IMR-90 (cell line): ENCODE data around the gene LPIN1. TPM values are rescaled to one million over a fixed set of nuclear protein-coding genes. Genes with fewer than 3 reads are reported as not detected.

ENCODE experiments used
- ATAC-seq: fragments of 200-7000 bp; cut with Tn5 transposase; 2 replicates; pipeline ENCODE4 v1.9.1; 2020; ENCODE audit warnings: low read depth, mild to moderate bottlenecking, moderate library complexity
- BruUV-seq: library from RNA; stranded (reverse); fragments of 400-500 nt; replicated peaks from 2 replicates; lab custom pipeline; 2021; lab: Mats Ljungman, UMichigan
- CTCF ChIA-PET: fragments of 300-600 bp; formaldehyde crosslinking; extraction: SDS; loops from one replicate; lab custom pipeline; 2021; ENCODE audit warnings: antibody characterized with exemption; lab: Yijun Ruan, JAX
- POLR2A ChIA-PET: fragments of 300-600 bp; sonication (Branson Sonifier 250); formaldehyde crosslinking; loops from one replicate; lab custom pipeline; 2022; ENCODE audit warnings: antibody characterized with exemption; ENCODE audit not compliant: unreplicated experiment; lab: Charles Lee
- DNase-seq: peaks from one replicate; pipeline ENCODE4 v3.0.0; 2013
- H2AFZ ChIP-seq: replicated peaks from 2 replicates; pipeline ENCODE3; 2013; ENCODE audit warnings: low read length, mild to moderate bottlenecking; ENCODE audit not compliant: poor library complexity
- H2AK5ac ChIP-seq: 2 replicates; pipeline ENCODE4 v1.6.1; 2013; ENCODE audit warnings: low read depth, low read length, inconsistent platforms
- H2AK9ac ChIP-seq: replicated peaks from 2 replicates; pipeline ENCODE3; 2013; ENCODE audit warnings: mild to moderate bottlenecking, low read depth, low read length, moderate library complexity; ENCODE audit not compliant: poor library complexity
- H2BK120ac ChIP-seq: 2 replicates; pipeline ENCODE4 v1.6.1; 2013; ENCODE audit warnings: low read depth, low read length, inconsistent platforms
- H2BK15ac ChIP-seq: 3 replicates; pipeline ENCODE4 v1.6.1; 2013; ENCODE audit warnings: low read depth, low read length, inconsistent platforms
- H2BK20ac ChIP-seq: 2 replicates; pipeline ENCODE4 v1.6.1; 2013; ENCODE audit warnings: low read depth, mild to moderate bottlenecking, inconsistent platforms, low read length, moderate library complexity
- H2BK5ac ChIP-seq: 2 replicates; pipeline ENCODE4 v1.6.1; 2013; ENCODE audit warnings: mild to moderate bottlenecking, low read depth, low read length, inconsistent platforms; ENCODE audit not compliant: poor library complexity, severe bottlenecking
- H3K14ac ChIP-seq: replicated peaks from 2 replicates; pipeline ENCODE4 v1.6.1; 2013; ENCODE audit warnings: low read depth, low read length, inconsistent platforms
- H3K18ac ChIP-seq: 2 replicates; pipeline ENCODE4 v1.6.1; 2013; ENCODE audit warnings: low read depth, low read length, control low read depth
- H3K23ac ChIP-seq: 2 replicates; pipeline ENCODE4 v1.6.1; 2013; ENCODE audit warnings: low read depth, low read length, inconsistent platforms
- H3K27ac ChIP-seq: 2 replicates; pipeline ENCODE4 v1.5.1; 2013; ENCODE audit warnings: mild to moderate bottlenecking, control low read depth, low read length; ENCODE audit not compliant: insufficient read depth
- H3K27me3 ChIP-seq: 2 replicates; pipeline ENCODE4 v1.6.1; 2013; ENCODE audit warnings: low read length; ENCODE audit not compliant: control insufficient read depth, insufficient read depth
- H3K36me3 ChIP-seq: 2 replicates; pipeline ENCODE4 v1.6.1; 2013; ENCODE audit warnings: low read length, mixed read lengths; ENCODE audit not compliant: control insufficient read depth, insufficient read depth
- H3K4ac ChIP-seq: 2 replicates; pipeline ENCODE4 v1.6.1; 2013; ENCODE audit warnings: low read depth, low read length, inconsistent platforms
- H3K4me1 ChIP-seq: 2 replicates; pipeline ENCODE4 v1.6.1; 2013; ENCODE audit warnings: low read length, mixed read lengths; ENCODE audit not compliant: control insufficient read depth, insufficient read depth
- H3K4me2 ChIP-seq: 2 replicates; pipeline ENCODE4 v1.6.1; 2013; ENCODE audit warnings: low read depth, mild to moderate bottlenecking, control low read depth, low read length, moderate library complexity
- H3K4me3 ChIP-seq: 2 replicates; pipeline ENCODE4 v1.5.1; 2013; ENCODE audit warnings: low read depth, mild to moderate bottlenecking, control low read depth, low read length, moderate library complexity; ENCODE audit not compliant: insufficient read depth
- H3K56ac ChIP-seq: 2 replicates; pipeline ENCODE4 v1.6.1; 2013; ENCODE audit warnings: low read length, inconsistent platforms; ENCODE audit not compliant: insufficient read depth; ENCODE audit errors: extremely low read depth
- H3K79me1 ChIP-seq, 2 experiments: 2 replicates each; pipeline ENCODE4 v1.6.1; 2013; ENCODE audit warnings: low read length in 2 of 2, inconsistent platforms in 1 of 2, low read depth in 1 of 2
- H3K9ac ChIP-seq: 2 replicates; pipeline ENCODE4 v1.6.1; 2013; ENCODE audit warnings: low read depth, low read length, control low read depth
- H3K9me1 ChIP-seq: 2 replicates; pipeline ENCODE4 v1.6.1; 2013; ENCODE audit warnings: low read length, inconsistent platforms; ENCODE audit not compliant: insufficient read depth
- H3K9me3 ChIP-seq: 2 replicates; pipeline ENCODE4 v1.6.1; 2013; ENCODE audit warnings: low read length; ENCODE audit not compliant: control insufficient read depth, insufficient read depth
- H4K20me1 ChIP-seq: 2 replicates; pipeline ENCODE4 v1.6.1; 2013; ENCODE audit warnings: low read length, inconsistent platforms; ENCODE audit not compliant: insufficient read depth
- H4K5ac ChIP-seq: 2 replicates; pipeline ENCODE4 v1.6.1; 2013; ENCODE audit warnings: mild to moderate bottlenecking, low read depth, low read length, control low read depth
- H4K8ac ChIP-seq, 2 experiments: 2 replicates each; pipeline ENCODE4 v1.6.1; 2013; ENCODE audit warnings: low read depth in 2 of 2, low read length in 2 of 2, control low read depth in 1 of 2, inconsistent platforms in 1 of 2
- H4K91ac ChIP-seq: 2 replicates; pipeline ENCODE4 v1.6.1; 2013; ENCODE audit warnings: low read depth, low read length, inconsistent platforms; ENCODE audit not compliant: insufficient read depth
- BHLHE40 ChIP-seq: fragments of 150-350 bp; IDR thresholded peaks from 2 replicates; pipeline ENCODE4 v1.6.1; 2016; ENCODE audit warnings: mild to moderate bottlenecking, low read depth, low read length
- CEBPB ChIP-seq: IDR thresholded peaks from 2 replicates; pipeline ENCODE4 v1.6.1; 2012; ENCODE audit warnings: low read depth, low read length, improper control_type of control experiment
- CHD1 ChIP-seq: IDR thresholded peaks from 2 replicates; pipeline ENCODE4 v1.6.1; 2012; ENCODE audit warnings: low read depth, low read length, improper control_type of control experiment
- CTCF ChIP-seq: conservative IDR thresholded peaks from 2 replicates; pipeline ENCODE4 v1.5.1; 2012; ENCODE audit warnings: mild to moderate bottlenecking, low read depth, low read length, improper control_type of control experiment
- ELK1 ChIP-seq: fragments of 150-350 bp; IDR thresholded peaks from 2 replicates; pipeline ENCODE4 v1.6.1; 2016; ENCODE audit warnings: low read depth, mild to moderate bottlenecking, low read length, moderate library complexity, borderline replicate concordance
- FOS ChIP-seq: fragments of 150-350 bp; IDR thresholded peaks from 2 replicates; pipeline ENCODE4 v1.6.1; 2016; ENCODE audit warnings: low read depth, low read length
- MAFK ChIP-seq: IDR thresholded peaks from 2 replicates; pipeline ENCODE4 v1.6.1; 2012; ENCODE audit warnings: low read depth, low read length, improper control_type of control experiment
- MAZ ChIP-seq: IDR thresholded peaks from 2 replicates; pipeline ENCODE4 v1.6.1; 2012; ENCODE audit warnings: low read depth, mild to moderate bottlenecking, low read length, improper control_type of control experiment, moderate library complexity, borderline replicate concordance
- MXI1 ChIP-seq: IDR thresholded peaks from 2 replicates; pipeline ENCODE4 v1.6.1; 2012; ENCODE audit warnings: low read depth, mild to moderate bottlenecking, low read length, moderate library complexity, borderline replicate concordance
- NFE2L2 ChIP-seq: fragments of 150-350 bp; IDR thresholded peaks from 2 replicates; pipeline ENCODE4 v1.6.1; 2016; ENCODE audit warnings: low read depth, mild to moderate bottlenecking, low read length
- POLR2A ChIP-seq: IDR thresholded peaks from 2 replicates; pipeline ENCODE4 v1.6.1; 2012; ENCODE audit warnings: mild to moderate bottlenecking, low read depth, low read length
- RAD21 ChIP-seq: IDR thresholded peaks from 2 replicates; pipeline ENCODE4 v1.6.1; 2012; ENCODE audit warnings: low read length, improper control_type of control experiment
- RCOR1 ChIP-seq: IDR thresholded peaks from 2 replicates; pipeline ENCODE4 v1.6.1; 2012; ENCODE audit warnings: mild to moderate bottlenecking, low read length, improper control_type of control experiment; ENCODE audit not compliant: insufficient replicate concordance
- RFX5 ChIP-seq: IDR thresholded peaks from 2 replicates; pipeline ENCODE4 v1.8.0; 2012; ENCODE audit warnings: low read depth, mild to moderate bottlenecking, low read length, moderate library complexity
- SMC3 ChIP-seq: fragments of 150-350 bp; IDR thresholded peaks from 2 replicates; pipeline ENCODE4 v1.6.1; 2016; ENCODE audit warnings: low read depth, mild to moderate bottlenecking, antibody characterized with exemption, low read length, moderate library complexity
- WGBS, 2 experiments: methylation state at CpG; one replicate each; pipeline versions ENCODE4 v1.1.5 to v1.1.7; 2013; ENCODE audit warnings: missing lambda C conversion rate in 2 of 2; ENCODE audit not compliant: insufficient read length in 1 of 2; ENCODE audit errors: extremely low coverage in 2 of 2; 5-methylcytosine and 5-hydroxymethylcytosine counted together
- dilution Hi-C: fragments of 300-500 bp; cut with HindIII; formaldehyde crosslinking; loops from one replicate; pipeline ENCODE4 v1.14.3; 2018; ENCODE audit warnings: low sequenced_read_pairs; ENCODE audit not compliant: unreplicated experiment
- in situ Hi-C: fragments of 300-500 bp; cut with MboI; formaldehyde crosslinking; loops from 3 replicates; pipeline ENCODE4 v1.14.3; 2019; ENCODE audit warnings: low sequenced_read_pairs, inconsistent platforms, mixed read lengths
- intact Hi-C: fragments of 100-400 bp; cut with micrococcal nuclease; formaldehyde crosslinking; loops from 2 replicates; pipeline ENCODE4 v1.10.0; 2022
- polyA plus RNA-seq, 3 experiments: library from polyadenylated mRNA; depleted of rRNA; stranded (reverse); fragments of >200 nt; gene quantifications; 2 replicates each; pipeline ENCODE4 v1.2.3, GENCODE V29; 2012; ENCODE audit warnings: low replicate concordance in 1 of 3
- total RNA-seq: library from RNA; depleted of rRNA; stranded (reverse); fragments of >200 nt; gene quantifications from 2 replicates; pipeline ENCODE4 v1.2.3, GENCODE V29; 2012

LPIN1 gene
- total and polyA plus RNA-seq, 2 of the 4 experiments (the other 2 are of a cell fraction): 21.3 to 25.1 TPM

GRCh38 chr2:11745613-11746375 lies 638 bp upstream of the LPIN1 start:
- H3K79me1 ChIP-seq: peaks cover 14 to 43% of the 10 kb centered on the region in 2 experiments
- WGBS, 2 experiments: 86% methylated on average over 7 of the region's 27 CpGs; no CpG with 5 or more reads in 1 of the 2 experiments
- BruUV-seq: no TSS peak
- peak overlapping the region; percentile 85 for H2BK20ac ChIP-seq
- H4K5ac ChIP-seq: peak overlapping the region; percentile 53
- H3K9ac ChIP-seq: peak overlapping the region; percentile 49; the same call in 1 of the 2 replicates
- H2BK5ac ChIP-seq: peak overlapping the region; percentile 86
- dilution Hi-C loops: no loop called here
- H2AK5ac ChIP-seq: peak overlapping the region; percentile 84
- in situ Hi-C loops: no loop called here
- peak overlapping the region; percentile 93 for H3K4ac ChIP-seq
- peaks cover 8% of the 10 kb centered on the region; the same call in 1 of the 2 replicates for H4K20me1 ChIP-seq
- H3K23ac ChIP-seq: peak overlapping the region; percentile 77; the same call in 1 of the 2 replicates
- H2BK120ac ChIP-seq: peak overlapping the region; percentile 96
- H2AFZ ChIP-seq: peak overlapping the region; percentile 93
- peak overlapping the region; percentile 54 for H3K4me2 ChIP-seq
- no peaks in the 10 kb centered on the region for H3K36me3 ChIP-seq
- H4K91ac ChIP-seq: peak overlapping the region; percentile 91
- H3K4me1 ChIP-seq: peaks cover 13% of the 10 kb centered on the region
- H2BK15ac ChIP-seq: peak overlapping the region; percentile 96; the same call in 2 of the 3 replicates
- ChIA-PET POLR2A (no interaction called here), CTCF (interaction anchor here (0.6 to 1.7 kb wide), 2 partner anchors 13 to 133 kb away, joined by 3 read pairs; no protein-coding TSS in a partner anchor)
- H3K27me3 ChIP-seq: no peaks in the 10 kb centered on the region
- ATAC-seq (no peak), DNase-seq (no peak)
- H3K9me3 ChIP-seq: no peaks in the 10 kb centered on the region
- no peak for TF ChIP-seq FOS
- no peak for TF ChIP-seq RAD21
- TF ChIP-seq CEBPB: no peak
- no peak for TF ChIP-seq NFE2L2
- no peak for TF ChIP-seq MAZ
- TF ChIP-seq POLR2A: no peak
- TF ChIP-seq RFX5: no peak
- TF ChIP-seq MXI1: no peak
- no peak for TF ChIP-seq MAFK
- TF ChIP-seq CTCF: no peak
- no peak for TF ChIP-seq ELK1
- TF ChIP-seq SMC3: no peak
- no peak for TF ChIP-seq RCOR1
- TF ChIP-seq BHLHE40: no peak
- TF ChIP-seq CHD1: no peak
- peak overlapping the region; percentile 93 for H3K27ac ChIP-seq
- H2AK9ac ChIP-seq: peak overlapping the region; percentile 80
- no peak overlapping the region for H3K56ac ChIP-seq
- peak overlapping the region; percentile 5; the same call in 1 of the 2 replicates for H3K4me3 ChIP-seq
- peak overlapping the region; percentile 83 for H3K14ac ChIP-seq
- peak overlapping the region; percentile 88 to 95 for H4K8ac ChIP-seq
- H3K18ac ChIP-seq: peak overlapping the region; percentile 92
- intact Hi-C loops: loop anchor here (2.0 to 5.0 kb wide), 3 partner anchors 29 to 823 kb away; no protein-coding TSS in a partner anchor
- peaks cover 11% of the 10 kb centered on the region; the same call in 1 of the 2 replicates for H3K9me1 ChIP-seq
